Tibial nerve (tissue), 4 donors: Measurements from ENCODE around the gene ZRSR2.

ENCODE experiments used
- EP300 ChIP-seq, 2 donors: sonication (generic); formaldehyde crosslinking; IDR thresholded peaks; one replicate each; pipeline ENCODE4 v1.6.1; 2017; ENCODE audit warnings: antibody characterized with exemption in 2 of 2, mild to moderate bottlenecking in 1 of 2
- POLR2A ChIP-seq, 2 donors: fragments of 450-650 bp; IDR thresholded peaks; one replicate each; pipeline ENCODE4 v1.6.1; 2017; ENCODE audit warnings: antibody characterized with exemption in 2 of 2, mild to moderate bottlenecking in 2 of 2, moderate library complexity in 2 of 2
- TF ChIP-seq, protein P1 (sequence below), 5 experiments: fragments of 200-600 bp in 3 of 5; fragments of 450-650 bp in 2 of 5; sonication (generic) in 3 of 5; IDR thresholded peaks; one replicate each; pipeline ENCODE4 v1.5.1; 2016 to 2019; ENCODE audit warnings: antibody characterized with exemption in 5 of 5, mild to moderate bottlenecking in 3 of 5, moderate library complexity in 2 of 5

DNA sequence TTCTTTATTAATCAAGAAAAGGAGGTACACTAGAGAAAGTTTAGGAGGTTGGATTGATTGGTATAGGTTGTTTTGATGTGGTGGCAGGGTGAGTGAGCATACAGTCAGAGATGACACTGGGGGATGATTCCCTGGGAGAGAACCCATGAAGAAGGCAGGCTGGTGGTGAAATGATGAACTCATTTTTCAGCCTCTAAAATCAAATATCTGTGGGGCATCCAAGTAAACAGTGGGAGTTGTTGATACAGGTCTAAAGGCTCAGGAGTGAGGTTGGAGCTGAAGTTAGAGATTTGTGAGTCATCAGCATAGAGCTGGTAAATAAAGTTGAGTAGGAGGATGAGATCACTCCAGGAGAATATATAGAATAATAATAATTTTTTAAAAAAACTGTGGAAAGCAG, 74.3 kb downstream of the ZRSR2 start:
- TF ChIP-seq POLR2A (IDR thresholded peaks at IDR 0.05): no peak
- TF ChIP-seq, protein P1, sequence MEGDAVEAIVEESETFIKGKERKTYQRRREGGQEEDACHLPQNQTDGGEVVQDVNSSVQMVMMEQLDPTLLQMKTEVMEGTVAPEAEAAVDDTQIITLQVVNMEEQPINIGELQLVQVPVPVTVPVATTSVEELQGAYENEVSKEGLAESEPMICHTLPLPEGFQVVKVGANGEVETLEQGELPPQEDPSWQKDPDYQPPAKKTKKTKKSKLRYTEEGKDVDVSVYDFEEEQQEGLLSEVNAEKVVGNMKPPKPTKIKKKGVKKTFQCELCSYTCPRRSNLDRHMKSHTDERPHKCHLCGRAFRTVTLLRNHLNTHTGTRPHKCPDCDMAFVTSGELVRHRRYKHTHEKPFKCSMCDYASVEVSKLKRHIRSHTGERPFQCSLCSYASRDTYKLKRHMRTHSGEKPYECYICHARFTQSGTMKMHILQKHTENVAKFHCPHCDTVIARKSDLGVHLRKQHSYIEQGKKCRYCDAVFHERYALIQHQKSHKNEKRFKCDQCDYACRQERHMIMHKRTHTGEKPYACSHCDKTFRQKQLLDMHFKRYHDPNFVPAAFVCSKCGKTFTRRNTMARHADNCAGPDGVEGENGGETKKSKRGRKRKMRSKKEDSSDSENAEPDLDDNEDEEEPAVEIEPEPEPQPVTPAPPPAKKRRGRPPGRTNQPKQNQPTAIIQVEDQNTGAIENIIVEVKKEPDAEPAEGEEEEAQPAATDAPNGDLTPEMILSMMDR (IDR thresholded peaks at IDR 0.05): no peak
- TF ChIP-seq EP300 (IDR thresholded peaks at IDR 0.05): no peak
